Epithelial cell of proximal tubule (primary cell): ENCODE data around the gene RFX7. TPM values are rescaled to one million over a fixed set of nuclear protein-coding genes. Genes with fewer than 3 reads are reported as not detected.

Experiments used
- DNase-seq: peaks from one replicate; pipeline ENCODE4 v3.0.0-alpha.2; 2011; ENCODE audit warnings: low read depth
- H3K4me3 ChIP-seq: 2 replicates; pipeline ENCODE4 v1.5.1; 2011; ENCODE audit warnings: low read depth, mild to moderate bottlenecking, low read length
- CTCF ChIP-seq: conservative IDR thresholded peaks from 2 replicates; pipeline ENCODE4 v1.5.1; 2012; ENCODE audit warnings: low read depth, mild to moderate bottlenecking, low read length
- total RNA-seq: library from RNA; depleted of rRNA; stranded (reverse); fragments of >200 nt; gene quantifications from 2 replicates; pipeline ENCODE4 v1.2.3, GENCODE V29; 2015

Gene RFX7
- 4.8 TPM in 2 replicates for total RNA-seq

- H3K4me3 ChIP-seq: peak within 1 kb of the TSS; percentile 88
- no peak for DNase-seq
- no peak for TF ChIP-seq CTCF
These were observed at the start of gene RFX7 for GRCh38 chr15:56243163-56244037. RFX7 (minus strand) TSS chr15:56243879; CDS start chr15:56243285, 594 bp downstream.

- TF ChIP-seq CTCF: no peak
- DNase-seq: no peak
- H3K4me3 ChIP-seq: no peak overlapping the region
These were observed 49.1 kb upstream of the RFX7 start for GRCh38 chr15:56292546-56293316.

- DNase-seq: no peak
- no peak for TF ChIP-seq CTCF
- H3K4me3 ChIP-seq: no peak overlapping the region
These were observed 48.1 kb upstream of the RFX7 start for GRCh38 chr15:56291741-56292140.

GRCh38 chr15:56286213-56286612 is 42.5 kb upstream of the RFX7 start:
- TF ChIP-seq CTCF: peak; percentile 44
- H3K4me3 ChIP-seq: no peak overlapping the region
- no peak for DNase-seq

GRCh38 chr15:56281145-56281544 is 37.5 kb upstream of the RFX7 start:
- no peak overlapping the region for H3K4me3 ChIP-seq
- DNase-seq: no peak
- no peak for TF ChIP-seq CTCF

- TF ChIP-seq CTCF: no peak
These were observed 30.0 kb upstream of the RFX7 start for GRCh38 chr15:56273724-56274123.

More at GRCh38 chr15:56273724-56274123, 30.0 kb upstream of the RFX7 start:
- H3K4me3 ChIP-seq: no peak overlapping the region
- DNase-seq: no peak
